HCT116 (cell line): Measurements from ENCODE around the gene DDX1.

Source experiments
- SRF ChIP-seq: IDR thresholded peaks from 2 replicates; pipeline ENCODE4 v1.6.1; 2012; ENCODE audit warnings: low read depth
- ZBTB33 ChIP-seq: IDR thresholded peaks from 2 replicates; pipeline ENCODE4 v1.6.1; 2011; ENCODE audit warnings: mild to moderate bottlenecking, low read length, moderate library complexity; ENCODE audit not compliant: insufficient replicate concordance; ENCODE audit errors: extremely low read depth

- TF ChIP-seq ZBTB33 (no peak), SRF (no peak)
Measured at GRCh38 chr2:15630978-15631719, 39.5 kb downstream of the DDX1 start.
